ENCODE results near the gene CHRNE.

DNA sequence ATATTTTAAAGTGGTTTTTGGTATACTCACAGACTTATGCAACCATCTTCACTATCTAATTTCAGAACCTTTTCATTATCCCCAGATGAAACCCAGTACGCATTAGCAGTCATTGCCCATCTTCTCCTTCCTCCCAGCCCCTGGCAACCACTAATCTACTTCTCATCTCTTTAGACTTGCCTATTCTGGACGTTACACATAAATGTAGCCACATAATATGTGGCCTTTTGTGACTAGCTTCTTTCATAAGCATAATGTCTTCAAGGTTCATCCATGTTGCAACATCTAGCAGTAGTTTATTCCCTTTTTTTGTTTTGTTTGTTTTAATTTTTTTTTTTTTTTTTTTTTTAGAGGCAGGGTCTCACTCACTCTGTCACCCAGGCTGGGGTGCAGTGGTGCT is 32.0 kb downstream of the CHRNE start:
- no peak for TF ChIP-seq CTCF (IDR thresholded peaks at IDR 0.05)
- TF ChIP-seq POLR2A (IDR thresholded peaks at IDR 0.05) = no peak

All from adrenal gland (tissue), 5 donors.